Measurements from ENCODE around the gene PDK3. TPM values are rescaled to one million over a fixed set of nuclear protein-coding genes. Genes with fewer than 3 reads are reported as not detected.

Gene PDK3
- total RNA-seq, 1 experiment from 2014 or later: 22.6 TPM

DNA sequence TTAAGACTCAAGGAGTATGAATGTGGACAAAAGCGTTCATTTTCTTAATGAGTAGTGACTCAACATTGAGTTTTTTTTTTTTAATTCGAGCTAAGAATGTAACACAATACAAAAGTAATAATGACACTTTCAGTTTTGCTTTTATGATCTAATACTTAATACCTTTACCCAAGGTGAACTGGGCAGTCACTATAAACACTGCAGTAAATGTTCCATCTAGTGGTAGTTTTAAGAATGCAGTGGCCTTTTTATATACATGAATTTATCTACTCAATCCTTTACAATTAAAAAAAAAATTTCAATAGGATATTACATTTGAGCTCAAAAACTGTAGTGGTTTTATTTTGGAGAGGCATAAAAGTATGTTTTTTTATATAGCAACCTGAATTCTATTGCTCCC is 33.9 kb downstream of the PDK3 start:
- Histone ChIP-seq H3K9ac (ENCODE audit: low read length) (no peak overlapping the region), H3K4me1 (ENCODE audit: insufficient read depth, low read length) (peaks cover 13% of the 10 kb centered on the region), H3K79me2 (ENCODE audit: low read length) (no peaks in the 10 kb centered on the region), H3K9me3 (ENCODE audit: low read length) (no peaks in the 10 kb centered on the region), H3K4me2 (ENCODE audit: low read length) (no peak overlapping the region), H2AFZ (ENCODE audit: low read length) (no peak overlapping the region), H3K4me3 (ENCODE audit: low read length) (no peak overlapping the region), H3K36me3 (ENCODE audit: low read depth, low read length) (no peaks in the 10 kb centered on the region), H3F3A (ENCODE audit: low read length, unreplicated experiment) (no peaks in the 10 kb centered on the region), H3K27me3 (ENCODE audit: low read length) (no peaks in the 10 kb centered on the region), H4K20me1 (ENCODE audit: low read length) (no peaks in the 10 kb centered on the region), H3K9me2 (replicated peaks; ENCODE audit: low read length) (no peaks in the 10 kb centered on the region), H3K27ac (ENCODE audit: low read length) (no peak overlapping the region)
- DNase-seq (peak; percentile 55), ATAC-seq (peak; percentile 33; the same call in 1 of the 2 replicates)
- no TSS peak for BruUV-seq (replicated peaks)
- ChIA-PET CTCF (interaction anchor here (0.6 to 2.8 kb wide), 7 partner anchors 31 to 268 kb away, joined by 3 to 27 read pairs (median 3); no protein-coding TSS in a partner anchor), POLR2A (ENCODE audit: unreplicated experiment) (no interaction called here)
- intact Hi-C loops (cut with micrococcal nuclease): loop anchor here (1.0 kb wide), 2 partner anchors 103 to 240 kb away; no protein-coding TSS in a partner anchor
- TF ChIP-seq EZH2phosphoT487 (IDR thresholded peaks at IDR 0.05; ENCODE audit: borderline replicate concordance, low read length): no peak
- TF ChIP-seq, protein P1, sequence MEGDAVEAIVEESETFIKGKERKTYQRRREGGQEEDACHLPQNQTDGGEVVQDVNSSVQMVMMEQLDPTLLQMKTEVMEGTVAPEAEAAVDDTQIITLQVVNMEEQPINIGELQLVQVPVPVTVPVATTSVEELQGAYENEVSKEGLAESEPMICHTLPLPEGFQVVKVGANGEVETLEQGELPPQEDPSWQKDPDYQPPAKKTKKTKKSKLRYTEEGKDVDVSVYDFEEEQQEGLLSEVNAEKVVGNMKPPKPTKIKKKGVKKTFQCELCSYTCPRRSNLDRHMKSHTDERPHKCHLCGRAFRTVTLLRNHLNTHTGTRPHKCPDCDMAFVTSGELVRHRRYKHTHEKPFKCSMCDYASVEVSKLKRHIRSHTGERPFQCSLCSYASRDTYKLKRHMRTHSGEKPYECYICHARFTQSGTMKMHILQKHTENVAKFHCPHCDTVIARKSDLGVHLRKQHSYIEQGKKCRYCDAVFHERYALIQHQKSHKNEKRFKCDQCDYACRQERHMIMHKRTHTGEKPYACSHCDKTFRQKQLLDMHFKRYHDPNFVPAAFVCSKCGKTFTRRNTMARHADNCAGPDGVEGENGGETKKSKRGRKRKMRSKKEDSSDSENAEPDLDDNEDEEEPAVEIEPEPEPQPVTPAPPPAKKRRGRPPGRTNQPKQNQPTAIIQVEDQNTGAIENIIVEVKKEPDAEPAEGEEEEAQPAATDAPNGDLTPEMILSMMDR (conservative IDR thresholded peaks at IDR 0.05; ENCODE audit: low read depth, low read length): peak; percentile 71

DNA sequence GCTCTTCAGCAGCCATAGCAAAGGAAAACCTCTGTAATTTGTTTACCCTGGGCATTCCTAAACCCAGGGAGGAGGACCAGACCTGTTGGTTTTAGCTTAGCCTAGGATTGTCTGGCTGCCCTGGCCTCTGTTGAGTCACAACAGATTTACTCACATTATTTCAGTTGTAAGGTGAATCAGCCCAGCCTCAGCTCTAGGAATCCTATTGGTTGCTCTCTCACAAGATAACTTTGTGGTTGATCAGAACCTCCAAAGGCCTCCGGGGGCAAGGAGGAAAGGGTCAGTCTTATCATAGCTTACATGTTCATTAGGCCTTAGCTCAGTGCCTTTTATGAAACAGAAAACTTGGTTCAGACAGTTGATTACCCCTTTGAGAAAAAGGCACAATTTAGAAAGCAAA is 41.0 kb downstream of the PDK3 start:
- Histone ChIP-seq H3K9ac (ENCODE audit: low read length) (no peak overlapping the region), H3K36me3 (ENCODE audit: low read depth, low read length) (no peaks in the 10 kb centered on the region), H3K27me3 (ENCODE audit: low read length) (no peaks in the 10 kb centered on the region), H3K79me2 (ENCODE audit: low read length) (no peaks in the 10 kb centered on the region), H3K27ac (ENCODE audit: low read length) (no peak overlapping the region), H3K4me1 (ENCODE audit: insufficient read depth, low read length) (peaks cover 12% of the 10 kb centered on the region), H3K9me2 (replicated peaks; ENCODE audit: low read length) (no peaks in the 10 kb centered on the region), H3K4me3 (ENCODE audit: low read length) (no peak overlapping the region), H3K9me3 (ENCODE audit: low read length) (no peaks in the 10 kb centered on the region), H3K4me2 (ENCODE audit: low read length) (peak overlapping the region; percentile 40), H2AFZ (ENCODE audit: low read length) (no peak overlapping the region), H3F3A (ENCODE audit: low read length, unreplicated experiment) (no peaks in the 10 kb centered on the region), H4K20me1 (ENCODE audit: low read length) (no peaks in the 10 kb centered on the region)
- ATAC-seq (peak; percentile 86), DNase-seq (peak; percentile 70)
- BruUV-seq (replicated peaks): no TSS peak
- intact Hi-C loops (cut with micrococcal nuclease): no loop called here
- POLR2A ChIA-PET (ENCODE audit: unreplicated experiment): no interaction called here
- TF ChIP-seq EZH2phosphoT487 (IDR thresholded peaks at IDR 0.05; ENCODE audit: borderline replicate concordance, low read length) (no peak), EZH2 (IDR thresholded peaks at IDR 0.05; ENCODE audit: low read length, unreplicated experiment) (no peak)
- TF ChIP-seq, protein P1 (conservative IDR thresholded peaks at IDR 0.05; ENCODE audit: low read depth, low read length): no peak
- CTCF ChIA-PET: no interaction called here

DNA sequence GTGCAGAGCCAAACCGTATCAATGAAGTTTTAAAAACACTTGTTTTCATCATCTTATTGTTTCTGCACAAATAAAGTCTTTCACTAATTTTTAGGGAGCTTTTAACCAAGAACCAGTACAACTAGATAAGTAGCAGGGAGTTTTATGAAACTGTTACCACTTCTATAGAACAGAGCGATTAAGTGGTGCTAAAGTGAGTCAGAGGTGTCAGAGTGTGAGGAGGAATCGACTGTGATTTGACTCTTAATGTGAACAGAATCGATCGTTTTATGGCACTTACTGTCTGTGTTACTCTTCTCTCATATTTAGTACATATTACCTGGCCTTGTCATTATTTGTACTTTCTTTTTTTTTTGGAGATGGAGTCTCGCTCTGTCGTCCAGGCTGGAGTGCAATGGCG is 43.3 kb downstream of the PDK3 start:
- H3K79me2 ChIP-seq (ENCODE audit: low read length): no peaks in the 10 kb centered on the region
- no peak overlapping the region for H3K9ac ChIP-seq (ENCODE audit: low read length)
- peaks cover 12% of the 10 kb centered on the region for H3K4me1 ChIP-seq (ENCODE audit: insufficient read depth, low read length)
- H3K27ac ChIP-seq (ENCODE audit: low read length): no peak overlapping the region
- H3K27me3 ChIP-seq (ENCODE audit: low read length): no peaks in the 10 kb centered on the region
- no peak for ATAC-seq
- H3K4me2 ChIP-seq (ENCODE audit: low read length): no peak overlapping the region
- no peak for TF ChIP-seq EZH2phosphoT487 (IDR thresholded peaks at IDR 0.05; ENCODE audit: borderline replicate concordance, low read length)
- no peak for TF ChIP-seq EZH2 (IDR thresholded peaks at IDR 0.05; ENCODE audit: low read length, unreplicated experiment)
- TF ChIP-seq, protein P1 (conservative IDR thresholded peaks at IDR 0.05; ENCODE audit: low read depth, low read length): no peak
- no peaks in the 10 kb centered on the region for H4K20me1 ChIP-seq (ENCODE audit: low read length)
- intact Hi-C loops (cut with micrococcal nuclease): no loop called here
- H3K9me2 ChIP-seq (replicated peaks; ENCODE audit: low read length): no peaks in the 10 kb centered on the region
- no peak for DNase-seq
- no peaks in the 10 kb centered on the region for H3K9me3 ChIP-seq (ENCODE audit: low read length)
- no peak overlapping the region for H3K4me3 ChIP-seq (ENCODE audit: low read length)
- no peaks in the 10 kb centered on the region for H3F3A ChIP-seq (ENCODE audit: low read length, unreplicated experiment)
- no TSS peak for BruUV-seq (replicated peaks)
- ChIA-PET CTCF (no interaction called here), POLR2A (ENCODE audit: unreplicated experiment) (no interaction called here)
- no peaks in the 10 kb centered on the region for H3K36me3 ChIP-seq (ENCODE audit: low read depth, low read length)
- no peak overlapping the region for H2AFZ ChIP-seq (ENCODE audit: low read length)
